GM19397 (cell line): ENCODE data around the gene PLIN4.
A peak's percentile ranks its signal among the peaks of the same experiment; 100 is the strongest.

Source experiments
- ATAC-seq: cut with Tn5 transposase; IDR thresholded peaks from one replicate; pipeline ENCODE4 v1.9.1; 2021; ENCODE audit warnings: mild to moderate bottlenecking, moderate library complexity; ENCODE audit not compliant: unreplicated experiment

PLIN4 gene

DNA sequence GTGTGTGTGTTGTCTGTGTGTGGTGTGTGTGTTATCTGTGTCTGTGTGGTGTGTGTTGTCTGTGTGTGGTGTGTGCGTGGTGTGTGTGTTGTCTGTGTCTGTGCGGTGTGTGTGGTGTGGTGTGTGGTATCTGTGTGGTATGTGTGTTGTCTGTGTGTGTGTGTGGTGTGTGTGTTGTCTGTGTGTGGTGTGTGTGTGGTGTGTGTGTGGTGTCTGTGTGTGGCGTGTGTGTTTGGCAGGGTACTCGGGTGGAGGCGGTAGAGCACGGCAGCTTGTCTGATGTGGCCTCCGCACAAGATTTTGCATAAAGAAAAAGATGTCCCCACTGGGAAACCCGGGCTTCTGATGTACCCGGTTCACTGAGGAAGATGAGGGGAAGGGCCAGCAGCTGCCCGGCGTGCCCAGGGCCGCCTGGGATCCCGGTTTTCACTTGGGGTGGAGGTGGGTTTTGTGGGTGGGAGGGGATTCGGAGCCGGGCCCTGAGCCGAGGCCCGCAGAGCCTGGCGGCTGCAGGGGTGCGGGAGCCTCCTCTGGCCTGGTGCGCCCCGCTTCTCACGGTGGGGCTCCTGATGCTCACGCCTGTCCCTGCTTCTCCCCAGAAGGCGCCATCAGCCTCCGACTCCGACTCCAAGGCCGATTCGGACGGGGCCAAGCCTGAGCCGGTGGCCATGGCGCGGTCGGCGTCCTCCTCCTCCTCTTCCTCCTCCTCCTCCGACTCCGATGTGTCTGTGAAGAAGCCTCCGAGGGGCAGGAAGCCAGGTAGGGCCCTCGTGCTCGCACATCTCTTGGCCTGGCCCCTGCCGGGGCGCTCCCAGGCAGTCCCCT is 25.0 kb downstream of the PLIN4 start:
- no peak for ATAC-seq

DNA sequence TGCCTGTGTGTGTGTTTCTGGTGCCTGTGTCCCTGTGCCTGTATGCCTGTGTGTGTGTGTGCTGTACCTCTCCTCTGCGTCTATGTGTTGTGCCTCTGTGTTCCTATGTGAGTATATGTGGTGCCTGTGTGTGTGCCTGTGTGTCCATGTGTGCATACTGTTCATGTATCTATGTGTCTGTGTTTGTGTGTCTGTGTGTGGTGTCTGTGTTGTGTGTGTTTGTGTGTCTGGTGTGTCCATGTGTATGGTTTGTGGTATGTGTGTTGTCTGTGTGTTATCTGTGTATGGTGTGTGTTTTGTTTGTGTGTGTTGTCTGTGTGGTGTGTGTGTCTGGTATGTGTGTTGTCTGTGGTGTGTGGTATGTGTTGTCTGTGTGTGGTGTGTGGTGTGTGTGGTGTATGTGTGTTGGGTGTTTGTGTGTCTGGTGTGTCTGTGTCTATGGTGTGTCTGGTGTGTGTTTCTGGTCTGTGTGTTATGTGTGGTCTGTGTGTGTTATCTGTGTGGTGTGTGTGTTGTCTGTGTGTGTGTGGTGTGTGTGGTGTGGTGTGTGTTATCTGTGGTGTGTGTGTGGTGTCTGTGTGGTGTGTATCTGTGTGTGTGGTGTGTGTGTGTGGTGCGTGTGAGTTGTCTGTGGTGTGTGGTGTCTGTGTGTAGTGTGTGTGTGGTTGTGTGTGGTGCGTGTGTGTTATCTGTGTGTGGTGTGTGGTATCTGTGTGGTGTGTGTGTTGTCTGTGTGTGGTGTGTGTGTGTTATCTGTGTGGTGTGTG is 25.8 kb downstream of the PLIN4 start:
- no peak for ATAC-seq

DNA sequence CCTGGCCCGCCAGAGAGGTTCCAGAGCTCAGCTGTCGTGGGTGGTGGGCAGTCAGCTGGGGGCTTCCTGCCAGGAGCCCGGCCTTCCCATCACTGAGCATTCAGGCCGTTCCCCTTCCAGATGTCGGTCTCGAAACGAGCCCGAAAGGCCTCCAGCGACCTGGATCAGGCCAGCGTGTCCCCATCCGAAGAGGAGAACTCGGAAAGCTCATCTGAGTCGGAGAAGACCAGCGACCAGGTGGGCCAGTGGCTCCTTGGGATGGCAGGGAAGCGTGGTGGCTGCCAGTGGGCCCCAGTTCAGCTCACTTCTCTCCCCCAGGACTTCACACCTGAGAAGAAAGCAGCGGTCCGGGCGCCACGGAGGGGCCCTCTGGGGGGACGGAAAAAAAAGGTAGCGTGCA is 26.8 kb downstream of the PLIN4 start:
- no peak for ATAC-seq

DNA sequence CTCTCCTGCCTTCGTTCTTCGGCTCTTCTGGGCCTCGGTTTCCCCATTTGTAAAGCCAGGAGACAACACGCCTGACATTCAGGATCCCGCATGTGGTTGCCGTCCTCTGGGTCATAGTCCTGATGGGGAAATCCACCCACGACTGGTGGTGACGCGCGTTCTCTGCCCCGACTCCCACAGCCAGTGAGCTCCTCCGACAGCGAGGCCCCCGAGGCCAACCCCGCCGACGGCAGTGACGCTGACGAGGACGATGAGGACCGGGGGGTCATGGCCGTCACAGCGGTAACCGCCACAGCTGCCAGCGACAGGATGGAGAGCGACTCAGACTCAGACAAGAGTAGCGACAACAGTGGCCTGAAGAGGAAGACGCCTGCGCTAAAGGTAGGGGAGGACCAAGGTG is 29.8 kb downstream of the PLIN4 start:
- ATAC-seq, result no peak

DNA sequence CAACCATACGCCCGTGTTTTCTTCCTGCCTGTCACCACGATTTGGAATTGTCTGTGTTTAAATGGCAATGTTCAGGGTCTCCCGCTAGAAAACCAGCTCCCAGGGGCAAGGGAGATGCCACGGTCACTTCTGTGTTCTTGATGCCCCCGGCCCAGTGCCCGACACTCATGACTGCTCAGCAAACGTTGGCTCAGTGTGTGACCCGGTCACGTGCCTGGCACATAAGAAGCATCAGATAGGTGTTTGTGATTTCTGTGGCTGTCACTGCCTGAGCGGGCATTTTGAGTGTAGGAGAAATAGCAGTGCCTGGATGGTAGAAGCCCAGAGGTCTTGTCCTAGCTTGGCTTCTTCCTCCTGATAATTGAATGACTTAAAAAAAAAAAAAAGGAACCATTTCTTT is 30.7 kb downstream of the PLIN4 start:
- ATAC-seq, result no peak

DNA sequence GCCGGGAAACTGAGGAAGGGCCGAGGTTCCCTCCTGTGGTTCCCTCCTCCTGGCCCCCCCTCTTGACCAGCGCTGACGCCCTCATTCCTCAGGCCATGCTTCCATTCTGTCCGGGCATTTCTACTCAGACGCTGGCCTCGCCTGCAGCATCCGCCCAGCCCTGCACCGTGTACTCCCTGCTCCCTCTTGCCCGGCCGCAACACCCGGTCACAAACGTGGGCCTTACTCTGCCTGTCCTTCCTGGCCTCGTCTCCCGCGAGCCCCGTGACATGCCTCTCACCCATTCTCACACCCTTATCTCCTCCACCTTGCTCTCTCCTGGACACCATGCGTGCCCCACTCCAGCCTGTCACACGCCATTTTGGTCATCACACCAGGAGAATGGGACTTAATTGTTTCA is 34.9 kb downstream of the PLIN4 start:
- ATAC-seq, result no peak

DNA sequence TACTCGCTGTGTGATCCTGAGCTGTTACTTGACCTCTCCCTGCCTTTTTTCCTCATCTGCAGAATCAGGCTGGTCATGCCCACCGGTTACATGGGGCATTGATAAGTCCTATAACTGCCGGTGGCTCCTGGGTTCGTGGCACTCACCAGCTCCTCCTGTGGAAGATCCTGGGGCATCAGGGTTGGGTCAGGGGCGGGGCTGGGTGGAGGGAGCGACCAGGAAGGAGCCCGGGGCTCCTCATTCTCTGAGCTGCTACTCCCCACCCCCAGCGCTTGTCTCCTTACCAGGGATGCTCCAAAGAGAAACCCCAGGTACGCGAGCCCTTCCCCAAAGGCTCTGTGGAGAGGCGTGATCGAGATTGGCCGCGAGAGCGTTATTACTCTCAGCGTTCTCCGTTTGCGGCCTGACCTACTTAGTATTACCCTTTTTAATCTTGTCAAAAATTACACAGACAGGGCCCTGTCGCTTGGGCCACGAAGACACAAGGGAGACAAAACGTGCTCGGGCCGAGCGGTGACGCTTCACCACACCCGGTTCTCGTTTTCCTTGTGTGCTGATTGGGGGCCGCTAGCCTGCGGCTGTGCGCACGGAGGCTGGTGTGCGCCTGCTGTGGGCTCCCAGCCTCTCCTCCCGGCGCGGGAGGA is 35.4 kb downstream of the PLIN4 start:
- ATAC-seq, result no peak

DNA sequence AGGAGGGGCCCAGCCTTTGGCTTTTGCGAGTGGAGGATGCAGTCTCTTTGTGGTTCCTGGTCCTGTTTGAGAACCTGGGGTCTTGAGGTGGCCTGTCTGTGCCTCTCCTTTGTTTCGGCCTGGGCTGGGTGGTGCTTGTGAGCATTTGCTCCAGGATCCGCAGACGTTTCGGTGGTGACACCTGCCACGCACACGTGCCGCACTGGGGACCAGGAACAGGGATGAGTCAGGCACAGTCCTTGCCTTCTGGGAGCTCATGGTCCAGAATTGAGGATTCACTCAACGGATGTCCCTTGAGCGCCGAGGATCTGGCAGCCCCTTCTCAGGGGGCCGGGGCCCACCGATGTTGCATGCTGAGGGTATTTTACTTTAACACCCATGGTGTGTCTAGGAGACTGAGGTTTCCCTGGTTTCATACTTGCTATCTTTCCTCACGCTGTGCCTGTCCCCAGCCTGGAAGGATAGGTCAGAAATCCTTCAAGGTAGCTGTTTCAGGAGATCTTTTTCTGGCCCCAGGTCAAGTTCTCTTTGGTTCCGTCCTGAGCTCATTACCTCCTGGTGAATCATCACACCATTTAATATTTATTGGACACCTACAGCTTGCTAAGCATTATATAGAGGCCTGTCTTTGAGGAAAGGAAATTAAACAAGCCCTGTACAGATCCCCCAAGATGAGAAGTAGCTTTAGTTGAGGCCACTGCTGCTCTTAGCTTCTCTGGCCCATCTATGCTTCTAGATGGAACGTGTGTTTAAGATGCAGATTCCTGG is 41.1 kb downstream of the PLIN4 start:
- ATAC-seq, result no peak

DNA sequence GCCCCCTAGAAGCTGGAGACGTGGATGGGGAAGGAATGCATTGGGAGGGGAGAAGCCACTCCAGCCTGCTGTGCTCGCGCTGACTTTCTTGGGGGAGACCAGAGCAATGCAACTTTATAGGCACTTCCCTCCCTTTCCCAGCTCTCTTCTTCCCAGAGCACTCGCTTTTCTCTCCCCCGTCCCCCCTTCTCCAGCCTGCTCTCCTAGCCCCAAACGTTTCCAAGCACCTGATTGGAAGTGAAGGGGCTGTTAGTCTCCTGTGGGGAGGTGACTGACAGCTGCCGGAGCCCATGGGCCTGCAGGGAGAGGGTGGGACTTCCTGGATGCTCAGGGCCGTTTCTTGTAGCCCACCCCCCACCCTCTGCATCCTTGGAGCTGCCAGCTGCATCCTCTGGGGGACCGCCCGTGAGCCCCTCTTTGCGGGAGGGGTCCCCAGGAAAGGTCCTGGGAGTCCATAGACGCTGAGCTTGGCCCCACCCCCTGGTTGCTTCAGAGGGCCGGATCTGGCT is 43.7 kb downstream of the PLIN4 start:
- no peak for ATAC-seq

DNA sequence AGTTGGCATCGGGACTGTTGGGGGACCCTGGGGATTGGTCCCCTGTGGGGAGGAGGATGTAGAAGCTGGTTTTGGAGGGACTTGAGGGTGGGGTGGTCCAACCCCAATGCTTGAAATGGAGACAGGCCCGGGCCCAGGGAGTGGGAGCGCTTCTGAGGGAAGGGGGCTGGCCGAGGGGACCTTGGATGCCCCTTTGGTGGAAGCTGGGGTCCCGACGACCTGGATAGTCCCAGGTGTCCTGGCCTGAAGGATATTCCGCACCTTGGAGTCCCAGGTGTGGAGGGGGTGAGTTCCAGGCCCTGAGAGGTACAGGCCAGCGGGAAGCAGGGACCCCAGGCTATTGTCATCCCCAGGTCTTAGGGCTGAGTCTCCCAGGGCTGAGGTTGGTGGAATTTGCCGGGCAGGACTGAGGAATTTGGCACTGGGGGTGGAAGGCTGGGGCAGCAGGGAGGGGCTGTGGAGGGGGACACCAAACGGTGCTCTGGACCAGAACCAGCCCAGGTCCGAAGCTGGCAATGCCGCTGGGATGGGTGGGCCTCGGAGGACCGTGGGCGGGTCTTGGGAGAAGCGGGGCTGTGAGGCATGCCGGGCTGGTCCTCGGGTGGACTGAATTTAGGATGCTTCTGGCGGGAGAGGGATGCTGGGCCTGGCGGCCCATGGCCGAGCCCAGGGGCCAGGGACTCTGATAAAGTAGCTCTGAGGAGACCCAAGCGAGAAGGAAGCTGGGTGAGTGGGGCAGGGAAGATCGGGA is 44.3 kb downstream of the PLIN4 start:
- no peak for ATAC-seq

DNA sequence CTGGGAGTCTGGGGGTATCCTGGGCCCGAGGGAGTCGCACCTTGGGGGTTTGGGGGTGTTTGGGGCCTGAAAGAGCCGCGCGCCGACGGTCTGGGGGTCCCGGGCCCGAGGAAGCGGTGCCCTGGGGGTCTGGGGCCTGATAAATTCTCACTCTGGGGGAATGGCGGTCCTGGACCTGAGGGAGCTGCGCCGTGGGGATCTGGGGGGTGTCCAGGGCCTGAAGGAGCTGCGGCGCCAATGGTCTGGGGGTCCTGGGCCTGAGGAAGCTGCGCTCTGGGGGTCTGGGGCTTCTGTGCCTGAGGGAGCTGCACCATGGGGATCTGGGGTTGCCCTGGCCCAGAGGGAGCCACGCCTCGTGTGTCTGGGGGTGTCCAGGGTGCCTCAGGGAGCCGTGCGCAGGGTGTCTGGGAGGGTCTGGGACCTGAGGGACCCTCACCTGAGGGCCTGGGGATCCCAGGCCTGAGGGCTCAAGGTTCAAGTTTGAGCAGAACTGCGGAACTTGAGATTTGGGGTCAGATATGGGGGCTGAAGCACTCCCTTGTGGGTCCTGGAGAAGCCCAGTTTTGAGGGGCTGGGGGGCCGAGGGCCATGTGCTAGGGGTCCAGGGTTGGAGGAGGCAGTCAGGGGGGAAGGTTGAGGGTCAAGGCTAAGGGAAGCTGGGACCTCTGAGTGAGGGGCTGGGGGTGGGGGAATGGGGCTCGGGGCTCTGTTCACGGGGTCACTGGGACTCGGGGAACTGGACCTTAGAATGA is 45.1 kb downstream of the PLIN4 start:
- no peak for ATAC-seq

DNA sequence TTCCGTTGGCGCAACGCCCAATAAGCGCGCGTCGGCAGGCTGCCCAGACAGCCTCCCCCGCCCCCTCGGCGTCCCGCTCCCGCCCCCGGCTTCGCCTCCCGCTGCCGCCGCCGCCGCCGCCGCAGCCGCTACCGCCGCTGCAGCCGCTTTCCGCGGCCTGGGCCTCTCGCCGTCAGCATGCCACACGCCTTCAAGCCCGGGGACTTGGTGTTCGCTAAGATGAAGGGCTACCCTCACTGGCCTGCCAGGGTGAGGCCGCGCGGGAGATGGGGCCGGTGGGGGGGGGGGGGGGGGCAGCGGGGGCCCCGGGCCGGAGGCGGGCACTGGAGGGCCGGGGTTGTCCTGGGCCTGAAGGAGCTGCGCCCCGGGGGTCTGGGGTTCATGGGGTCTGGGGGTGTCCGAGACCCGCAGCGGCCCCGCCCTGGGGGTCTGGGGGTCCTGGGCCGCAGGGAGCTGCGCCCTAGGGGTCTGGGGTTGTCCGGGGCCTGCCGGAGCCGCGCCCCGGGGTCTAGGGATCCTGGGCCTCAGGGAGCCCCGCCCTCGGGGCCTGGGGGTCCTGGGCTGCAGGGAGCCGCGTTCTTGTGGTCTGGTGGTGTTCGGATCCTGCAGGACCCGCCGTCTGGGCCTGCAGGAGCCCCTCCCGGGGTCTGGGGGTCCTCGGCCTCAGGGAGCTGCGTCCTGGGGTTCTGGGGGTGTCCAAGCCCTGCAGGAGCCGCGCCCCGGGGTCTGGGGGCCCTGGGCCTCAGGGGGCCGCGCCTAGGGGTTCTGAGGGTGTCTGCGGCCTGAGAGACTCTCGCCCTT is 45.9 kb downstream of the PLIN4 start, which contains the start of gene HDGFL2:
Gene HDGFL2, plus strand, starts transcription at position 124 of the 801 bp plus-strand sequence. Its CDS starts 54 bp downstream, at position 178.
- ATAC-seq, result peak; percentile 5

DNA sequence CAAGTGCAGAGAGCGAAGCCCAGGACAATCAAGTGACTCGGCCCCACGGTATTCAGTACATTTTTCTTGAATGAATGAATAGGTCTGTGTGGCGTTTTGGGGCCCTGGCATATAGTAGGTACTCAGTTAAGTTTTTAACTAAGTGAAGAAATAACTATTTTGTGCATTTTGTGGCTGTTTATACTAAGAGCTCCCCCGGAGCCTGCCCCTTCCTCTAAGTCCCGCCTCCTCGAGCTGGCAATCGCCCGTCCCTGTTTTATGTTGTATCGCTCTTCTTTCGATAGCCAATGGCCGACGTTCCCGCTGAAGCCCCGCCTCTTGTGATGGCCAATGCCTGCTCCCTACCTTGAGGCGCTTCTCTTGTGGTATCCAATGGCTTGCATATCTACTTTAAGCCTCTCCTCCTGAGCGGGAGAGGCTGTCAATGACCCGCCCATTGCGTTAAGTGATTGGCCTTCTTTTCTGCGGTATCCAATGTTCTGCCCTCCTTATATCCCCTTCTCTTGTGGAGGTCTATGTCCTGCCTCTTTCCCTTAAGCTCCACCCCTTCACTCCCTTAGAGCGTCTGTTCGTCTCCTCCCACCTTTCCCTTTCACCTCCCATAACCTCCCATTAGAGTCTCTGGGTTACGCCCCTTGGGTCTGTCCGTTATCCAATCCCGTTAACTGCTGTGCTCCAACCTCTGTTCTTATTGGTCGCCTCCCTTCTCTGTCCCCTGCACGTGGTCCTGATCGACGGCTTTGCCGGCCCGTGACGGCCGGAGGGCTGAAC is 46.7 kb downstream of the PLIN4 start:
- peak; percentile 80 for ATAC-seq

DNA sequence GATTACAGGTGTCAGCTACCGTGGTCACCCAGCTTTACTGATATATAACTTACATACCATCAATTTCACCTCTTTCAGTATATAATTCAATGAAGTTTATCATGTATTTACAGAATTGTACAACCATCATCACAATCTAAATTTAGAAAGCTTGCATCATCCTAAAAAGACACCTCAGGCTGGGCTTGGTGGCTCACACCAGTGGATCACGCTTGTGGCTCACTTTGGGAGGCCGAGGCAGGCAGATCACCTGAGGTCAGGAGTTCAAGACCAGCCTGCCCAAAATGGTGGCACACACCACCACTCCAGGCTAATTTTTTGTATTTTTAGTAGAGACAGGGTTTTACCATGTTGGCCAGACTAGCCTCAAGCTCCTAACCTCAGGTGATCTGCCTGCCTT is 50.5 kb downstream of the PLIN4 start:
- no peak for ATAC-seq

DNA sequence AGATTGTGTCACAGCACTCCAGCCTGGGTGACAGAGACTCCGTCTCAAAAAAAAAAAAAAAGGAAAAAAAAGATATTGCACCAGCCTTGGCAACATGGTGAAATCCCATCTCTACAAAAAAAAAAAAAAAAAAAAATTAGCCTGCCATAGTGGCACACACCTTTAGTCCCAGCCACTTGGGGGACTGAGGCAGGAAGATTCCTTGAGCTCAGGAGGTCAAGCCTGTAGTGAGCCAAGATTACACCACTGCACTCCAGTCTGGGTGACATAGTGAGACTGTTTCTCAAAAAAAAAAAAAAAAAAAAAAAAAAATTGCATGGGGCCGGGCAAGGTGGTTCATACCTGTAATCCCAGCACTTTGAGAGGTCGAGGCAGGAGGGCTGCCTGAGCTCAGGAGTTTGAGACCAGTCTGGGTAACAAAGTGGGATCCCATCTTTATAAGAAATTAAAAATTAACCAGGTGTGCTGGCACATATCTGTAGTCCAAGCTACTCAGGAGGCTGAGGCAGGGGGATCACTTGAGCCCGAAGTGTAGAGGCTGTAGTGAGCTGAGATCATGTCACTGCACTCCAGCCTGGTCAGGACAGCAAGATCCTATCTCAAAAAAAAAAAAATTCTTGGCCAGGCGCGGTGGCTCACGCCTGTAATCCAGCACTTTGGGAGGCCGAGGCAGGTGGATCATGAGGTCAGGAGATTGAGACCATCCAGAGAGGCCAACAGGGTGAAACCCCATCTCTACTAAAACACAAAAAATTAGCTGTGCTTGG is 53.3 kb downstream of the PLIN4 start:
- no peak for ATAC-seq

DNA sequence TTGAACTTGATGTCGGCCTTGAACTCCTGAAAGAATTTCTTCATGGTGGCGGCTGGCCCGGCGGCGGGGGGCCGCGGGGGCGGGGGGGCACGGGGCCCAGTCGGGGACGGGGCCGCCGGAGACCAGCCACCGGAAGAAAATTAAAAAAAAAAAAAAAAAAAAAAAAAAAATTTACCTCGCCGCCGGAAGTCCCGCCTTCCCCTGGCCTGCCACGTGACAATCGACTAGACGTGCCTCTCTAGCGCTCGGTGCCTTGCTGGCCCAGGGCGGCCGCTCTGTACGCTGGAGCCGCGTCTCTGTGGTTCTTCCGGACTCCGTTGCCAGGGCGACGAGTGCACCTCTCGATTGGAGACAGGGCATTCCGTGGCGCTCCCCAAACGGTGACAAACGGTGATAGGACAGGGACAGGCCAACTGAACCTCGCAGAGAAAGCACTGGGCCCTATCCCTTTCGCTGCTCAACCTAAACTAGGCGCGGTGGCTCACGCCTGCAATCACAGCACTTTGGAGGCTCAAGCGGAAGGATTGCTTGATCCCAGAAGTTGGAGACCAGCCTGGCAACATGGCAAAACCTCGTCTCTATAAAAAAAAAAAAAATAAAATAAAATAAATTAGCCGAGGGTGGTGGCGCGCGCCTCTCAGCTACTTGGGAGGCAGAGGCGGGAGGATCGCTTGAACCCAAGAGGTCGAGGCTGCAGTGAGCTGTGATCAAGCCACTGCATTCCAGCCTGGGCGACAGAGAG is 60.5 kb downstream of the PLIN4 start, which contains the start of gene UBXN6:
Gene UBXN6, minus strand, starts transcription at position 141 of the 742 bp plus-strand sequence. Its CDS starts 97 bp downstream, at position 44.
- ATAC-seq, result peak; percentile 95
